GM19467 (cell line): ENCODE data around the gene LYSMD2.

Experiments used
- ATAC-seq: cut with Tn5 transposase; IDR thresholded peaks from one replicate; pipeline ENCODE4 v1.9.1; 2021; ENCODE audit warnings: mild to moderate bottlenecking, moderate library complexity; ENCODE audit not compliant: unreplicated experiment

Gene LYSMD2

DNA sequence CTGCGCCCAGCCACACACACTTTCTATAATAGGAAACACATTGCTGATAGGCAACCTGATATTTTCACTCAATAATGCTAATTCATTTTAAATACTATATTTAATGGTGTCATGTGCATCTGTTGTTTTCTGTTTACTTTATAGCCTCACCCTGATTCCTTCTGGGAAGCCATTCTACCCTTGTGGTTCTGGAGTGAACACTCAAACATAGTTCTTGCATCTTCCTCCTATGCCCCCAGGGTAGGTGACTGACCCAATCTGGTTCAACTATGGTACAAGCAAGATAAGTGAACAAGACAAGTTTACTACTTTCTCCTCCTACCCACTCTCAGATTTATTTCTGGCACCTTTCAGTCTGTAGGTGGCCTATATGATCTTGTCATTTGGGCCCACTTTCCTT lies 60.4 kb downstream of the LYSMD2 start:
- no peak for ATAC-seq

DNA sequence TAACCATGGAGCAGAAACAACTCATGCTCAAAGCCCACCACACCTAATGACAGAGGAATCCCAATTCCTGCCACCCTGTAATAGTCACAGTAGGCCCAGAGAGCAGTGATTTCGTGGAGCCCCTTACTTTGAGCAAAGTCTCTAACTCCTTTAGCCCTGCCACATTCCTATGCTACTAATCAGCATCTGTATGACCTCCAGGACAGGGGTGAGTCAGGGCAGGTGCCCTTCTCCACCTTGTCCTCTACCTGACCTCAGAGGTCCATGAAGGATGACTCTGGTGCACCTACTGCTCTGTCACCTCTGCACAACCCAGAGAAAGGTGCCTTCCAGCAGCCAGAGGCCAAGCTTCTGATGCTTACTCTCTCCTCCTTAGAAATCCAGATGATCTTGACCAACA lies 62.2 kb downstream of the LYSMD2 start:
- ATAC-seq, result no peak
